ENCODE results near the gene PIGS.
"Not testable (repeated sequence)": the region's sequence is repeated elsewhere in the genome, so short reads cannot be mapped to it uniquely, and the experiment has no call there.

PIGS gene

GRCh38 chr17:28528327-28529012, 42.9 kb downstream of the PIGS start:
- no peak for DNase-seq

GRCh38 chr17:28527859-28528258, 43.5 kb downstream of the PIGS start:
- no peak for DNase-seq

GRCh38 chr17:28527181-28527681, 44.1 kb downstream of the PIGS start:
- DNase-seq = no peak

- DNase-seq = no peak
Measured at GRCh38 chr17:28526381-28526780, 44.9 kb downstream of the PIGS start.

GRCh38 chr17:28524476-28525424, 46.6 kb downstream of the PIGS start:
- DNase-seq = no peak

- DNase-seq = no peak
Measured at GRCh38 chr17:28523876-28524275, 47.4 kb downstream of the PIGS start.

- DNase-seq = no peak
Measured at GRCh38 chr17:28523186-28523585, 48.1 kb downstream of the PIGS start.

GRCh38 chr17:28522281-28522680, 49.0 kb downstream of the PIGS start:
- DNase-seq = not testable (repeated sequence)

GRCh38 chr17:28521311-28522085, 49.8 kb downstream of the PIGS start:
- no peak for DNase-seq

GRCh38 chr17:28520687-28521086, 50.6 kb downstream of the PIGS start:
- no peak for DNase-seq

GRCh38 chr17:28519236-28519635, 52.1 kb downstream of the PIGS start:
- DNase-seq = no peak

GRCh38 chr17:28518578-28518977, 52.7 kb downstream of the PIGS start:
- no peak for DNase-seq

- DNase-seq = no peak
Measured at GRCh38 chr17:28518132-28518531, 53.2 kb downstream of the PIGS start.

GRCh38 chr17:28515518-28515917, 55.8 kb downstream of the PIGS start:
- DNase-seq = no peak

GRCh38 chr17:28514561-28515002, 56.7 kb downstream of the PIGS start:
- no peak for DNase-seq

GRCh38 chr17:28513476-28513875, 57.8 kb downstream of the PIGS start:
- no peak for DNase-seq

- DNase-seq = no peak
Measured at GRCh38 chr17:28511858-28512461, 59.4 kb downstream of the PIGS start.

- no peak for DNase-seq
Measured at GRCh38 chr17:28509789-28510188, 61.5 kb downstream of the PIGS start.

GRCh38 chr17:28508211-28508724, 63.1 kb downstream of the PIGS start:
- DNase-seq = no peak

- DNase-seq = no peak
Measured at GRCh38 chr17:28507567-28508203, 63.6 kb downstream of the PIGS start.

GRCh38 chr17:28506763-28507487, 64.4 kb downstream of the PIGS start:
- no peak for DNase-seq
